ENCODE measurements around the gene PACSIN2. TPM values are rescaled to one million over a fixed set of nuclear protein-coding genes. Genes with fewer than 3 reads are reported as not detected.

PACSIN2 gene
- total and polyA plus RNA-seq, 10 of the 15 experiments (the other 5 are each of a cell fraction or from before 2014, with no cell fraction given), result 0.93 to 78.7 (median 46.8) TPM

- H3K27me3 ChIP-seq (replicated peaks in 1 of 2; ENCODE audit: control insufficient read depth in 2 of 2, insufficient read depth in 2 of 2, low read length in 1 of 2), result no peaks in the 10 kb centered on the region
- CTCF ChIA-PET, result interaction anchor here (0.5 to 2.5 kb wide), 3 partner anchors 10 to 176 kb away, joined by 4 to 18 read pairs (median 4); no protein-coding TSS in a partner anchor
- no peak overlapping the region for H3K9ac ChIP-seq (ENCODE audit: control insufficient read depth, insufficient read depth, low read length)
- H3K27ac ChIP-seq (ENCODE audit: control insufficient read depth, insufficient read depth), result no peak overlapping the region
- no peak overlapping the region for H2AFZ ChIP-seq (ENCODE audit: control insufficient read depth, low read depth, low read length)
- no peaks in the 10 kb centered on the region; a peak in 1 of 4 replicates for H3K36me3 ChIP-seq (ENCODE audit: control insufficient read depth in 2 of 2, insufficient read depth in 2 of 2, low read length in 1 of 2)
- RAD21 ChIA-PET (ENCODE audit: unreplicated experiment), result interaction anchor here (0.8 to 1.7 kb wide), 2 partner anchors 10 to 38 kb away, joined by 3 to 6 read pairs; no protein-coding TSS in a partner anchor
- ATAC-seq (no peak), FAIRE-seq (no peak), DNase-seq (ENCODE audit: low read depth, low spot score) (no peak)
- no peaks in the 10 kb centered on the region; the same call in 2 of the 3 replicates for H3K9me3 ChIP-seq (replicated peaks; ENCODE audit: control insufficient read depth, insufficient read depth, low read length)
- intact Hi-C loops (cut with micrococcal nuclease; ENCODE audit: unreplicated experiment), result no loop called here
- no peaks in the 10 kb centered on the region; the same call in 1 of the 2 replicates for H4K20me1 ChIP-seq (ENCODE audit: control insufficient read depth, insufficient read depth)
- H3K4me3 ChIP-seq, result no peak overlapping the region
- 93% methylated on average over 14 of the region's 14 CpGs for WGBS (ENCODE audit: insufficient coverage, insufficient replicate concordance, low lambda C conversion rate, missing lambda C conversion rate)
- POLR2A ChIA-PET, result interaction anchor here (0.5 to 2.3 kb wide), 3 partner anchors 137 to 211 kb away, joined by 4 to 11 read pairs (median 5); partner anchors contain the start of gene A4GALT
- peaks cover 5% of the 10 kb centered on the region for H3K4me1 ChIP-seq (ENCODE audit: control insufficient read depth, insufficient read depth, low read length)
- H3K4me2 ChIP-seq (ENCODE audit: control insufficient read depth, insufficient read depth), result no peak overlapping the region
- in situ Hi-C loops (cut with MboI), result no loop called here
- SMC1A ChIA-PET (ENCODE audit: uncharacterized antibody, unreplicated experiment), result interaction anchor here (0.6 to 1.3 kb wide), 3 partner anchors 9 to 190 kb away, joined by 3 to 5 read pairs (median 3); no protein-coding TSS in a partner anchor
- TF ChIP-seq CHD4 (IDR thresholded peaks at IDR 0.05), result 0 out of 2 replicates have a peak, but pooled peaks have one; percentile 13
- no peak for TF ChIP-seq HCFC1 (IDR thresholded peaks at IDR 0.05; ENCODE audit: low read length)
- TF ChIP-seq BCL3 (IDR thresholded peaks at IDR 0.05; ENCODE audit: borderline replicate concordance, insufficient read depth, low read depth, low read length, poor library complexity, severe bottlenecking), result no peak
- peaks cover 32% of the 10 kb centered on the region for H3K79me2 ChIP-seq (ENCODE audit: control insufficient read depth, insufficient read depth, low read length)
- TSS peak; percentile 86 for BruUV-seq (replicated peaks)
Observed at GRCh38 chr22:42857845-42858481, 157.0 kb downstream of the PACSIN2 start.

All from GM12878 (cell line).